ENCODE measurements around the gene LEFTY1.
A peak's percentile ranks its signal among the peaks of the same experiment; 100 is the strongest.
"Not testable (repeated sequence)": the region's sequence is repeated elsewhere in the genome, so short reads cannot be mapped to it uniquely, and the experiment has no call there.

LEFTY1 gene, protein sequence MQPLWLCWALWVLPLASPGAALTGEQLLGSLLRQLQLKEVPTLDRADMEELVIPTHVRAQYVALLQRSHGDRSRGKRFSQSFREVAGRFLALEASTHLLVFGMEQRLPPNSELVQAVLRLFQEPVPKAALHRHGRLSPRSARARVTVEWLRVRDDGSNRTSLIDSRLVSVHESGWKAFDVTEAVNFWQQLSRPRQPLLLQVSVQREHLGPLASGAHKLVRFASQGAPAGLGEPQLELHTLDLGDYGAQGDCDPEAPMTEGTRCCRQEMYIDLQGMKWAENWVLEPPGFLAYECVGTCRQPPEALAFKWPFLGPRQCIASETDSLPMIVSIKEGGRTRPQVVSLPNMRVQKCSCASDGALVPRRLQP

DNA sequence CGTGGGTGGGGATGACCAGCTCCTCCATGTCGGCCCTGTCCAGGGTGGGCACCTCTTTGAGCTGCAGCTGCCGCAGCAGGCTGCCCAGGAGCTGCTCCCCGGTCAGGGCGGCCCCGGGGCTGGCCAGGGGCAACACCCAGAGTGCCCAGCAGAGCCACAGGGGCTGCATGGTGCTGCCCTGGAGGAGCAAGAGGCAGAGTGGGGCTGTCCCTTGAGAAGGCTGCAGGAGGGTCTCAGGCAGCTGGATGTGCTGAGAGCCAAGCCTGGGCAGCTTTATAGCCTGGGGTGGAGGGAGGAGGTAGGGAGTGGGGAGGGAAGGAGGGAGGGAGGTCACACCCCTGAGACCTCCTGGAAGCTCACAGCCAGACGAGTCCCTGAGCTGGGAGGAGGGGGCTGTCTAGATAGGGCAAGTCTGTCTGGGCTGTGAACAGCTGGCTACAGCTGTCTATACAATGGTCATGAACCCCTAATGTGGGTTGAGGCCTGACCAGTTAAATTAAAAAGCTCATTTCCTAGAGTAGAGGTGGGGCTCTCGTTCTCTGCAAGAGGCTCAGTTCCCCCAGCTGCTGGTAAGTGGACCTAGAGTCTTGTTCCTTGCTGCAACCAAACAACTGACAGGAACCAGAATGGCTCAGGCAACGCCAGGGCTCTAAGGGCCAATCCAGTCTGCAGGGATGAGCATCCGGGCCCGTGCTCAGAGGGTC, at the start of gene LEFTY1:
LEFTY1 (minus strand) TSS at position 249 of the 704 bp plus-strand sequence; CDS start at position 169, 80 bp downstream.
- no peak for DNase-seq

DNA sequence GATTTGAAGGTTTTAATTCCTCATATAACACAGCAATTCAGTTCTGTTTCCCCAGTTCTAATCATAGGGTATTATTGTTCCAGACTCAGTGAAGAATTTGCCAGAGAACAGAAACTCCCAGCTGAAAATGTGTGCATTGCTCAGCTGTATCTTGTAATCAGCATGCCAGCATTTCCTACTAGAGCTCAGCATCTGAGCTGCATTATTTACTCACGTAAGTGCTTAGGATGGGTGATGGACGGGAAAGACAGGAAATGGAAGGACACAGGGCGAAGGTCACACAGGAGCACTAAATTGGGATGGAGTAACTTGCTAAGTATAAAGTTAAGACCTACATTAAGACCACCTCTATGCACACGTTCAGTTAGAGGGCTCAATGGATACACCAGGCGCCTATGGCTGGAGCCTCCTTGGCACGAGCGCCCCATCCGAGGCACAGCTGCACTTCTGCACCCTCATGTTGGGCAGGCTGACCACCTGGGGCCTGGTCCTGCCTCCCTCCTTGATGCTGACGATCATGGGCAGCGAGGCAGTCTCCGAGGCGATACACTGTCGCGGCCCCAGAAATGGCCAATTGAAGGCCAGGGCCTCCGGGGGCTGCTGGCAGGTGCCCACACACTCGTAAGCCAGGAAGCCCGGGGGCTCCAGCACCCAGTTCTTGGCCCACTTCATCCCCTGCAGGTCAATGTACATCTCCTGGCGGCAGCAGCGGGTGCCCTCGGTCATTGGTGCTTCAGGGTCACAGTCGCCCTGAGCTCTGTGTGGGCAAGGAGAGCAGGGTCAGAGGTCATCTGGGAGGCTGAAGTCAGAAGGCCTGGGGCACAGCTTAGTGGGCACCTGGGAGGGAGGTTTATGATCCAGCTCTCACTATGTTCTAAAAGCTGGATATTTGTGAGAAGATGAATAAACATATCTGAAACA, 48.4 kb upstream of the LEFTY1 start:
- no peak for DNase-seq

- DNase-seq = no peak
Measured at GRCh38 chr1:225936523-225936922, 47.6 kb upstream of the LEFTY1 start.

GRCh38 chr1:225936086-225936485, 47.1 kb upstream of the LEFTY1 start:
- DNase-seq = not testable (repeated sequence)

DNA sequence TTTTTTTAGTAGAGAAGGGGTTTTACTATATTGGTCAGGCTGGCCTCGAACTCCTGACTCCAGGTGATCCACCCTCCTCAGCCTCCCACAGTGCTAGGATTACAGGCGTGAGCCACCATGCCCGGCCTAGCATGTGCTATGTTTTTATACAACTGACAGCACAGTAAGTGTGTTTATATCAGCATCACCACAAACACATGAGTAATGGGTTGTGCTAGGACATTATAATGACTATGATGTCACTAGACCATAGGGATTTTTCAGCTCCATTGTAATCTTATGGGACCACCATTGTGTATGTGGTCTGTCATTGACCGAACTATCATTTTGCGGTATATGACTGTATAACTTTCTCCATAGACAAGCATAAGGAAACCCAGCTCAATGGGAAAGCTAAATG, 45.8 kb upstream of the LEFTY1 start:
- no peak for DNase-seq

DNA sequence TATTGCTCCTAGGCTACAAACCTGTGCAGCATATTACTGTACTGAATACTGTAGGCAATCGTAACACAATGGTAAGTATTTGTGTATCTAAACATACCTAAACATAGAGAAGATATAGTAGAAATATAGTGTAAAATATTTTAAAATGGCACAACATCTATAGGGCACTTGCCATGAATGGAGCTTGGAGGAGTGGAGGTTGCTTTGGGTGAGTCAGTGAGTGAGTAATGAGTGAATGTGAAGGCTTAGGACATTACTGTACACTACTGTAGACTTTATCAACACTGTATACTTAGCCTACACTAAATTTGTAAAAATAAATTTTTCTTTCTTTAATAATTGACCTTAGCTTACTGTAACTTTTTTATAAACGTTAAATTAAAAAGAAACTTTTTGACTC, 44.1 kb upstream of the LEFTY1 start:
- DNase-seq = no peak

DNA sequence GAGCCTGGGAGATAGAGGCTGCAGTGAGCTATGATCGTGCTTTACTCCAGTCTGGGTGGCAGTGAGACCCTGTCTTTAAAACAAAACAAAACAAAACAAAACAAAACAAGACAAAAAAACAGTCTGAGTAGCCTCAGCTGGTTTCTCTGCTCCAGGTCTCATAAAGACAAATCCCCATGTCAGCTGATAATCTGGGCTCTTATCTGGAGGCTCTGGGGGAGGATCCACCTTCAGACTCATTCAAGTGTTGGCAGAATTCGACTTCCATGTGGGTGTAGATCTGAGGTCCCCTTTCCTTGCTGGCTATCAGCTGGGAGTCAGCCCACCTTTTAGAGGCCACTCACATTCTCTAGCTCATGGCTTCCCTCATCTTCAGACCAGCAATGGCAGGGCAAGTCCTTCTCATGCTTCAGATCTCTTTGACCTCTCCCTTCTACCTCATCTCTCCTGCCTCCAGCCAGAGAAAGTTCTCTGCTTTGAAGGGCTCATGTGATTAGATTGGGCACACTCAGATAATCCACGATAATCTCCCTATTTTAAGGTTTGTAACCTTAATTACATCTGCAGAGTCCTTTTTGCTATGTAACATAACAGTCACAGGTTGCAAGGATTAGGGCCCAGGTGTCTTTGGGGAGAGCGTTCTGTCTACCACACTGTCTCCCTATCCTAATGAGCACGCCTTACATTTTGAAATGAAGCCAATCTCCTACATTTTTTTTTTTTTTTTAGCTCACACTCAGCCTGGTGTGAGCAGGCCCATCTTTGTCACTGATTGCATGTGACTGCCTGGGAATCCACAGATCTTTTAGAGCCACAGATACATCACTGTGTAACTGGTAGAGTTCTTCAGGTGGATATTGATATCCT, 42.6 kb upstream of the LEFTY1 start:
- no peak for DNase-seq

- DNase-seq = no peak
Measured at GRCh38 chr1:225930566-225930965, 41.6 kb upstream of the LEFTY1 start.

DNA sequence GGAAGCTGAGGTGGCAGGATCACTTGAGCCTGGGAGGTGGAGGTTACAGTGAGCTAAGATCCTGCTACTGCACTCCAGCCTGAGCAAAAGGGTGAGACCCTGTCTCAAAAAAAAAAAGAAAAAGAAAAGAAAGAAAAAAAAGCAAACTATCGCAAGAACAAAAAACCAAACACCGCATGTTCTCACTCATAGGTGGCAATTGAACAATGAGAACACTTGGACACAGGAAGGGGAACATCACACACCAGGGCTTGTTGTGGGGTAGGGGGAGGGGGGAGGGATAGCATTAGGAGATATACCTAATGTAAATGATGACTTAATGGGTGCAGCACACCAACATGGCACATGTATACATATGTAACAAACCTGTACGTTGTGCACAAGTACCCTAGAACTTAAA, 40.5 kb upstream of the LEFTY1 start:
- DNase-seq = not testable (repeated sequence)

- DNase-seq = no peak
Measured at GRCh38 chr1:225928186-225929175, 39.5 kb upstream of the LEFTY1 start.

- no peak for DNase-seq
Measured at GRCh38 chr1:225926551-225927113, 37.7 kb upstream of the LEFTY1 start.

DNA sequence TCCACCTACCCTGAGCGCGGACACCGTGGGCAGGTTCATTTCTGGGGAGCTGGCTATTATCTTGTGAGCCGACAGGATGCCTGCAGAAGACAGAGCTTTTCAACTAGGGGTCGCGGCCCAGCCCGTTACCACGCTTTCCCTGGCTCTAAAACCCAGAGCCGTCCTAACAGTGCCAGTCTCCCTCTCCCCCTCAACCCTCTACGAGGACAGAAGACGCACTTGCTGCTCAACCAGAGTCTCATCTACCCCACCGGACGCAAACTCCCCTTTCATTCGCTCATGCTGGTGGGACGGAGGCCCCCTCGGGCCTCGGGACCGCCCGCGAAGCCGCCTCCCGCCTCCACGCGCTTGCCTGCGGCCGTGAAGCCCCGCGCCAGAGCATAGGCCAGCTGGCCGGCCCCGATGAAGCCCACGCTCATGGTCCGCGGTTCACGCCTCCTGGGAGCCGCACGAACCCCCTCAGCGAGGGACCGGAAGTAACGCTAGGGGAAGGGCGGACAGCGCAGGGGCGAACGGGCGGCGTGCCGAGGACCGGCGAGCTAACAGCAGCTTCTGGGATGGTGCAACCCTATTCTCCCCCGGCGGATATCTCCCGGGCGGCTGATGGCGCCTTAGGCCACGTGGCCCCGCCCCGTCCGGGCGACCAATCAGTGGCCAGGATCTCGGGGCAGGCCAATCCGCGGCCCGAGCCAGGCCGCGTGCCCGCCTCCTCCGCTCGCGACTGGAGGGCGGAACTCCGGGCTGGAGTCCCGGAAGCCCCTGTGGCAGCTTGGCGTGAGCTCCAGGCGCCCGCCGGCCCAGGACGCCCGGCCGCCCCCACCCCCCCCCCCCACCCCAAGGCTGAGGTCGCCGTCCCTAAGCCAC, 35.0 kb upstream of the LEFTY1 start, which contains the start of gene PYCR2:
PYCR2 (minus strand) TSS at position 559 of the 864 bp plus-strand sequence; CDS start at position 419, 140 bp downstream.
- DNase-seq = peak; percentile 98

- DNase-seq = no peak
Measured at GRCh38 chr1:225923381-225923691, 34.4 kb upstream of the LEFTY1 start.

DNA sequence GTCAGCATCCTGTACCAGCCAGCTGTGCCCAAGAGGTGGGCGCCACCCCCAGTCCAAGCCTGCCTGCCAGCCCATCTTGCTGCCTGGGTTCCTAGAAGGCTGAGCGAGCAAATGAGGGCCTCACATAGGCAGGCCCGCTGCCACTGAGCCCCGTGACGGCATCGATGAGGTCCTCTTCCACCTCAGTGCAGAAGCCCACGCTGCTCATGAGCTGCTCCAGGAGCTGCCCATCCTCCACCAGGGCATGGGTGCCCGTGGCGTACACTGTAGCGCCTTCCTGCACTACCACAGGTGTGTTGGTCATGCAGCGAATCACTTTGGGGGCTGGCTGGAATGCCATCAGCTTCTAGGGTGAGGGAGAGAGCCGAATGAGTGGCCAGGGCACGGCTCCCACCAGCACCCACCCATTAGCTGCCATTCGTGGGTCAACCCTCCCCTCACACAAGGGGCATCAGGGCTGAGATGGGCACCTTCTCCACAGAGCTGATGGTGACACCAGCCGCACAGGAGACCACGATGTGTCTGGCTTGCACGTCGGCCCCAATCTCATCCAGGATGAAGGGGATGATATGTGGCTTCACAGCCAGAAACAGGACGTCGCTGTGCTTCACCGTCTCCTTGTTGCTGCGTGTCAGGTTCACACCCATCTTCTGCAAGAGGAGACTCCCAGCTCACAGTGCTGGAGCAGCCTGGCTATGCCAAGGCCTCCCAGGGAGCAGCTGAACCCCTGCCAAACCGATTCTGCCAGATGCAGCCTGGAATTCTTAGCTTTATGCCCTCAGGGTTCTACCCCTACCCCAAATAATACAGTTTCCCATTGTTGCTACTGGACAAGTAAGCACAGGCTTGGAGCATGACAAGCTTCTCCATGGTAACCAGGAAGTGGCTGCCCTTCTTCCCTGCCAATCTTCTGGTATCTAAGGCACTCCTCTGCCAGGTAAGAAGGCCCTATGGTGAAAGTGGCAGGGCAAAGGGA, 33.1 kb upstream of the LEFTY1 start:
- DNase-seq = no peak

GRCh38 chr1:225919906-225920305, 31.0 kb upstream of the LEFTY1 start:
- peak; percentile 6 for DNase-seq

DNA sequence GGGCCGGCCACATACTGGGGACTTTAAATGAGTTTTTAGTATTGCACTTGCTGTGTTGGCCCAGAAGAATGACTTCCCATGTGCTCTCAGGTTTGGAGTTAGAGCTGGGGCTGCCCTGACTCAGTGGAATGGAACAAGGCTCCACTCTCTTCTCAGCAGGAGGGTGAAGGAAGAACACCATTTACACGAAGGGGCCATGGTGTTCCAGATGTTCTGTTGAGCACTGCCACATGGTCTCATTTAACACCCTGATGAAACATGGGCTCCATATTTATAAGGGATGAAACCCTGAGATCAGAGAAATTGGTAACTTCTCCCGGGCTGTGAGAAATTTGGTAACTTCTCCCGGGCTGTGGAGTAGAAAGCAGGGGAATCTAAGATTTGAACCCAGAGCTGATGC, 29.3 kb upstream of the LEFTY1 start:
- no peak for DNase-seq

DNA sequence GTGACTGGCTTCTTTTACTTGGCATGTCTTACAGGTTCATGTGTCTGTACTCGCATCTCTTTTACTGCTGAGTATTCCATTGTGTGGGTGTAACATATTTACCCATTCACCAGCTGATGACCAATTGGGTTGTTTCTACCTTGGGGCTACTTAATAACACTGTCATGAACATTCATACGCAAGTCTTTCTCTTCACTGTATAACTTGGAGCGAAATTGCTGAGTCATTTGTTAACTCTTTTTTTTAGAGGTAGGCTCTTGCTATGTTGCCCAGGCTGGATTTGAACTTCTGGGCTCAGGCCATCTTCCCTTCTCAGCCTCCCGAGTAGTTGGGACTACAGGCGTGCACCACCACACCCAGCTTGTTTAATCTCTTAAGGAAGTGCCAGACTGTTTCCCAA, 28.6 kb upstream of the LEFTY1 start:
- DNase-seq = no peak

- no peak for DNase-seq
Measured at GRCh38 chr1:225917101-225917500, 28.2 kb upstream of the LEFTY1 start.

All from inflammatory macrophage treated with lipopolysaccharide for 4 hours (primary cell).